Mammary epithelial cell (primary cell): ENCODE results near the gene LMF2.

Source experiments
- CTCF ChIP-seq, 2 donors: IDR thresholded peaks in 1 of 2; conservative IDR thresholded peaks in 1 of 2; 2 replicates each; pipeline ENCODE4 v1.5.1; 2011 to 2012; ENCODE audit warnings: inconsistent platforms in 2 of 2, low read length in 2 of 2, mild to moderate bottlenecking in 2 of 2, control low read depth in 1 of 2, low read depth in 1 of 2; ENCODE audit not compliant: insufficient read depth in 1 of 2; ENCODE audit errors: extremely low read depth in 1 of 2
- EZH2 ChIP-seq: IDR thresholded peaks from 2 replicates; pipeline ENCODE4 v1.6.1; 2012; ENCODE audit warnings: low read length, inconsistent platforms, borderline replicate concordance

- TF ChIP-seq CTCF (conservative IDR thresholded peaks at IDR 0.05 in 1 of 2, IDR thresholded peaks at IDR 0.05 in 1 of 2; ENCODE audit: extremely low read depth in 1 of 2, insufficient read depth in 1 of 2, low read depth in 1 of 2, low read length in 2 of 2) (no peak), EZH2 (no peak)
These were observed at the start of gene LMF2 for GRCh38 chr22:50507421-50507990.
